ENCODE results near the gene ZDHHC7. TPM values are rescaled to one million over a fixed set of nuclear protein-coding genes. Genes with fewer than 3 reads are reported as not detected.

Gene ZDHHC7
- total RNA-seq, 1 experiment from 2014 or later, result 39.9 TPM

DNA sequence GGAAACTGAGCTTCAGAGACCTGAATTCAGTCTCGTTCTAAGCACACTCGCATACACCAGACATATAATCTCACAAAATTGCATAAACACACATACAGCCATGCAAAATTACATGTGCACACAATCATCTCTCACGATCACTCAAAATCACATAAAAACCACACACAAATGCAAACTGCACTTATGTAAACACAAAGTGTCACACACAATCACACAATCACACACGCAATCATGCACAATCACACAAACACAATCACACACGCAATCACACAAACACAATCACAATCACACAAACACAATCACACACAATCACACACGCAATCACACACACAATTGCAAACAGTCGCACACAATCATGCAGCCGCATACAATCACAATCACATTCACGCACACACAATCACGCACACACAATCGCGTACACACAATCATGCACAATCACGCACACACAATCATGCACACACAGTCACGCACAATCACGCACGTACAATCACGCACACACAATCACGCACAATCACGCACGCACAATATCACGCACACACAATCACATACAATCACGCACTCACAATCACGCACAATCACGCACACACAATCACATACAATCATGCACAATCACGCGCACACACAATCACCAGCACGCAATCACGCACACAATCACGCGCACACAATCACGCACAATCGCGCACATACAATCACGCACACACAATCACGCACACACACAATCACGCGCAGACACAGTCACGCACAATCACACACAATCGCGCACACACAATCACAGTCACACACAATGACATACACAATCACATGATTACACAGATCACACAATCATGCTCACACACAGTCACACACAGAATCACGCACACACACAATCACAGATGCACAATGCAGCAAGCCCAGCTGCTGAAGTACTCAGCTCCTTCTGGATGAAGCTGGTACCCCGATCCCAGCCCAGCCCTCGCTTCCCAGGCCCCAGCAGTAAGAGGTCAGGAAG is 45.6 kb downstream of the ZDHHC7 start:
- ATAC-seq, result no peak
- DNase-seq (ENCODE audit: low read depth, low spot score), result no peak
- H3K4me2 ChIP-seq (ENCODE audit: low read length), result no peak overlapping the region
- ChIA-PET POLR2A (no interaction called here), CTCF (interaction anchor here (0.9 to 1.8 kb wide), 2 partner anchors 14 to 459 kb away, joined by 4 to 6 read pairs; no protein-coding TSS in a partner anchor), RAD21 (ENCODE audit: low non-redundant PET in 1 of 2, low total read pairs in 2 of 2, uncharacterized antibody in 2 of 2, unreplicated experiment in 2 of 2) (no interaction called here)
- no peak overlapping the region for H2AFZ ChIP-seq (ENCODE audit: low read depth, low read length, poor library complexity, severe bottlenecking)
- no peaks in the 10 kb centered on the region for H3K9me2 ChIP-seq (ENCODE audit: insufficient read depth)
- no peak overlapping the region for H3K27ac ChIP-seq (ENCODE audit: low read depth, low read length)
- H3K4me3 ChIP-seq (replicated peaks in 1 of 2; ENCODE audit: low read depth in 1 of 2, low read length in 2 of 2), result no peak overlapping the region
- TF ChIP-seq POLR2AphosphoS5 (IDR thresholded peaks at IDR 0.05; ENCODE audit: low read depth, low read length) (no peak), ATF3 (IDR thresholded peaks at IDR 0.05) (no peak), RAD21 (IDR thresholded peaks at IDR 0.05; ENCODE audit: low read depth) (no peak)
- no peaks in the 10 kb centered on the region for H4K20me1 ChIP-seq (ENCODE audit: insufficient read depth)
- H3K9ac ChIP-seq (ENCODE audit: low read length), result no peak overlapping the region
- no TSS peak for BruUV-seq (replicated peaks)
- H3K27me3 ChIP-seq (ENCODE audit: insufficient read depth, low read length), result no peaks in the 10 kb centered on the region; the same call in 1 of the 2 replicates
- no peaks in the 10 kb centered on the region for H3K79me2 ChIP-seq (ENCODE audit: insufficient read depth, low read length)
- peaks cover 0 to 5% of the 10 kb centered on the region in 2 experiments; a peak in 1 of 4 replicates for H3K4me1 ChIP-seq (ENCODE audit: control insufficient read depth in 1 of 2, insufficient read depth in 2 of 2, low read length in 2 of 2)
- intact Hi-C loops (cut with micrococcal nuclease), result no loop called here
- no peaks in the 10 kb centered on the region for H3K36me3 ChIP-seq (ENCODE audit: control insufficient read depth in 1 of 2, insufficient read depth in 2 of 2, low read length in 2 of 2)
- H3K9me3 ChIP-seq (ENCODE audit: control insufficient read depth in 1 of 2, insufficient read depth in 1 of 2, low read depth in 1 of 2, low read length in 2 of 2), result peaks cover 0 to 6% of the 10 kb centered on the region in 2 experiments; a peak in 1 of 4 replicates

DNA sequence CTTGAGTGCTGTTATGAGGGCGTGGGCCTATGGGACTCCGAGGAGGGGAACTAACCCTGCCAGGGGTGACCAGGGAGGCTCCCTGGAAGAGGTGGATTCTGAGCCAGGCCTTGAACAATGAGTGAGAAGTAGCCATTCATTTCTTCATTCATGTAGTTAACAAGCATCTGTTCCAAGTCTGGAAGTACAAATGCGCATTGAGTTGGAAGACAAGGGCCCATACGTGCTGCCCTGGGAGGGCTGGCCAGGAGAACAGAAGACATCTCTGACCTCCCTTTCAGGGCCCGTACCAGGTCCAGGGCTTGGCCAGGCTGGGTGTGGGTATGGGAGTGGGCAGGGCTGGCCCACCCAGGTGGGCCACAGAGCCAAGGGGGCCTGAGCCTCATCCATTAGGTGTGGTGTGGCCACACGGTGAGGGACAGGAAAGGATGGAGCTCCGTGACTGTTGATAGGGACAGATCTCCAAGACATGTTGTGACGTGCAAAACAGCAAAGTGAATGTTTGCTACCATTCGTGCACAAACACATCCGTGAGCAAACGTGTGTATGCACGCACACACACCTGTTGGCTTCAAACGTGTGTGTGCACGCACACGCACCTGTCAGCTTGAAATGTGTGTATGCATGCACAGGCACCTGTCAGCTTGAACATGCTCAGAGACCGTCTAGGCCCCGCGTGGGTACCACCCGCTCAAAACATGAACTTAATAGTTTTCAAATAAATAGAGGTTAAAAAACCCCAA is 46.8 kb downstream of the ZDHHC7 start:
- Histone ChIP-seq H2AFZ (ENCODE audit: low read depth, low read length, poor library complexity, severe bottlenecking) (no peak overlapping the region), H3K4me3 (replicated peaks in 1 of 2; ENCODE audit: low read depth in 1 of 2, low read length in 2 of 2) (no peak overlapping the region), H3K36me3 (ENCODE audit: control insufficient read depth in 1 of 2, insufficient read depth in 2 of 2, low read length in 2 of 2) (no peaks in the 10 kb centered on the region), H3K27me3 (ENCODE audit: insufficient read depth, low read length) (no peaks in the 10 kb centered on the region; the same call in 1 of the 2 replicates), H3K9ac (ENCODE audit: low read length) (no peak overlapping the region), H4K20me1 (ENCODE audit: insufficient read depth) (no peaks in the 10 kb centered on the region), H3K9me3 (ENCODE audit: control insufficient read depth in 1 of 2, insufficient read depth in 1 of 2, low read depth in 1 of 2, low read length in 2 of 2) (peaks cover 0 to 6% of the 10 kb centered on the region in 2 experiments; a peak in 1 of 4 replicates), H3K79me2 (ENCODE audit: insufficient read depth, low read length) (no peaks in the 10 kb centered on the region), H3K4me2 (ENCODE audit: low read length) (no peak overlapping the region), H3K27ac (ENCODE audit: low read depth, low read length) (no peak overlapping the region), H3K4me1 (ENCODE audit: control insufficient read depth in 1 of 2, insufficient read depth in 2 of 2, low read length in 2 of 2) (no peaks in the 10 kb centered on the region), H3K9me2 (ENCODE audit: insufficient read depth) (no peaks in the 10 kb centered on the region)
- ATAC-seq, result no peak
- ChIA-PET CTCF (interaction anchor here (0.9 kb wide), 1 partner anchor 13 kb away, joined by 6 read pairs; no protein-coding TSS in a partner anchor), RAD21 (ENCODE audit: low non-redundant PET in 1 of 2, low total read pairs in 2 of 2, uncharacterized antibody in 2 of 2, unreplicated experiment in 2 of 2) (no interaction called here), POLR2A (no interaction called here)
- intact Hi-C loops (cut with micrococcal nuclease), result no loop called here
- DNase-seq (ENCODE audit: low read depth, low spot score), result no peak
- no TSS peak for BruUV-seq (replicated peaks)
- no peak for TF ChIP-seq YY1 (IDR thresholded peaks at IDR 0.05; ENCODE audit: extremely low read depth, insufficient replicate concordance, low read depth, low read length)
- TF ChIP-seq, protein P1, sequence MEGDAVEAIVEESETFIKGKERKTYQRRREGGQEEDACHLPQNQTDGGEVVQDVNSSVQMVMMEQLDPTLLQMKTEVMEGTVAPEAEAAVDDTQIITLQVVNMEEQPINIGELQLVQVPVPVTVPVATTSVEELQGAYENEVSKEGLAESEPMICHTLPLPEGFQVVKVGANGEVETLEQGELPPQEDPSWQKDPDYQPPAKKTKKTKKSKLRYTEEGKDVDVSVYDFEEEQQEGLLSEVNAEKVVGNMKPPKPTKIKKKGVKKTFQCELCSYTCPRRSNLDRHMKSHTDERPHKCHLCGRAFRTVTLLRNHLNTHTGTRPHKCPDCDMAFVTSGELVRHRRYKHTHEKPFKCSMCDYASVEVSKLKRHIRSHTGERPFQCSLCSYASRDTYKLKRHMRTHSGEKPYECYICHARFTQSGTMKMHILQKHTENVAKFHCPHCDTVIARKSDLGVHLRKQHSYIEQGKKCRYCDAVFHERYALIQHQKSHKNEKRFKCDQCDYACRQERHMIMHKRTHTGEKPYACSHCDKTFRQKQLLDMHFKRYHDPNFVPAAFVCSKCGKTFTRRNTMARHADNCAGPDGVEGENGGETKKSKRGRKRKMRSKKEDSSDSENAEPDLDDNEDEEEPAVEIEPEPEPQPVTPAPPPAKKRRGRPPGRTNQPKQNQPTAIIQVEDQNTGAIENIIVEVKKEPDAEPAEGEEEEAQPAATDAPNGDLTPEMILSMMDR (IDR thresholded peaks at IDR 0.05 in 2 of 3, conservative IDR thresholded peaks at IDR 0.05 in 1 of 3; ENCODE audit: borderline replicate concordance in 1 of 3, insufficient read depth in 1 of 3, low read depth in 2 of 3, low read length in 2 of 3), result no peak
- no peak for TF ChIP-seq FOSL1 (IDR thresholded peaks at IDR 0.05; ENCODE audit: low read depth)
- no peak for TF ChIP-seq RAD21 (IDR thresholded peaks at IDR 0.05; ENCODE audit: low read depth)
- TF ChIP-seq EGR1 (IDR thresholded peaks at IDR 0.05; ENCODE audit: low read depth), result no peak
- TF ChIP-seq EZH2phosphoT487 (IDR thresholded peaks at IDR 0.05; ENCODE audit: borderline replicate concordance), result no peak
- no peak for TF ChIP-seq SRF (IDR thresholded peaks at IDR 0.05; ENCODE audit: low read depth)
- TF ChIP-seq, protein P2, sequence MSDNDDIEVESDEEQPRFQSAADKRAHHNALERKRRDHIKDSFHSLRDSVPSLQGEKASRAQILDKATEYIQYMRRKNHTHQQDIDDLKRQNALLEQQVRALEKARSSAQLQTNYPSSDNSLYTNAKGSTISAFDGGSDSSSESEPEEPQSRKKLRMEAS (IDR thresholded peaks at IDR 0.05), result no peak
- TF ChIP-seq POLR2A (IDR thresholded peaks at IDR 0.05; ENCODE audit: borderline replicate concordance, extremely low read depth, insufficient read depth, insufficient read length), result no peak
- no peak for TF ChIP-seq CEBPB (IDR thresholded peaks at IDR 0.05; ENCODE audit: low read depth)
- no peak for TF ChIP-seq CBX3 (IDR thresholded peaks at IDR 0.05; ENCODE audit: low read depth)
